Measurements from ENCODE around the gene OCA2. TPM values are rescaled to one million over a fixed set of nuclear protein-coding genes. Genes with fewer than 3 reads are reported as not detected.

OCA2 gene
- total and polyA plus RNA-seq, 2 of the 8 experiments (the other 6 are each of a cell fraction or from before 2014, with no cell fraction given) = 0.20 TPM

DNA sequence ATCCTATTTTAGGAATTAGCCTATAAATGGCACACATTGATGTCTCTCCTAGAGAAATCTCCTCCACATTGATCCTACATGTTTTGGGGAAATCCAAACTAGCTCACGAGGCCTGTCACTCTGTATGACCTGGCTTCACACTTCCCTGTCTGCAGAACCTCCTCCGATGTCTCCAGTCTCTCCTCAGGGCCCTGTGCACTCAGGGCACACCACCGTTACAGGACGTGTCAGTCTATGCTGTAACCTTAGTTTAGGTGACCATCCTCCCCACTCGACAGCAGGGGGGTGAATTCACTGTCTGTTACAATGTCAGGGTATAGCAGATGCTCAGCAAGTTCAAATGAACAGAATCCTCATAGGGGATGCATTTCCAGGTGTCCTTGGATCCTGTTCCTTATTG is 249.1 kb downstream of the OCA2 start:
- H3K36me3 ChIP-seq (ENCODE audit: control insufficient read depth in 2 of 4, insufficient read depth in 4 of 4, low read length in 3 of 4) = no peaks in the 10 kb centered on the region
- ChIA-PET CTCF (ENCODE audit: partially characterized antibody) (interaction anchor here (0.6 to 1.8 kb wide), 6 partner anchors 12 to 181 kb away, joined by 3 to 4 read pairs (median 4); no protein-coding TSS in a partner anchor), POLR2A (ENCODE audit: partially characterized antibody) (no interaction called here)
- H2BK12ac ChIP-seq (ENCODE audit: low read depth, low read length) = no peak overlapping the region
- H4K5ac ChIP-seq (ENCODE audit: insufficient read length, low read depth, low read length) = no peak overlapping the region
- no peak overlapping the region for H2BK20ac ChIP-seq (ENCODE audit: low read length)
- H3K27me3 ChIP-seq (replicated peaks in 1 of 4; ENCODE audit: control insufficient read depth in 3 of 4, extremely low read depth in 1 of 4, insufficient read depth in 3 of 4, low read length in 3 of 4) = no peaks in the 10 kb centered on the region
- no peak overlapping the region for H3K23ac ChIP-seq (ENCODE audit: insufficient read length)
- no peak overlapping the region for H4K8ac ChIP-seq (ENCODE audit: extremely low read depth, insufficient read depth, low read length)
- H4K91ac ChIP-seq (replicated peaks; ENCODE audit: insufficient read length, low read length) = no peak overlapping the region
- FAIRE-seq (no peak), DNase-seq (ENCODE audit: low read depth in 1 of 2, low spot score in 2 of 2) (peak in 1 of 2 experiments; percentile 16)
- H3K4me2 ChIP-seq (ENCODE audit: insufficient read depth in 1 of 2, low read depth in 2 of 2, low read length in 2 of 2) = no peak overlapping the region
- H2BK120ac ChIP-seq (replicated peaks; ENCODE audit: low read depth, low read length) = no peak overlapping the region
- no peaks in the 10 kb centered on the region for H4K20me1 ChIP-seq (replicated peaks in 1 of 2; ENCODE audit: control insufficient read depth in 1 of 2, insufficient read depth in 2 of 2, low read length in 2 of 2)
- no peak for TF ChIP-seq RBBP5 (IDR thresholded peaks at IDR 0.05; ENCODE audit: borderline replicate concordance, low read depth, low read length)
- no peak for TF ChIP-seq SAP30 (IDR thresholded peaks at IDR 0.05; ENCODE audit: insufficient read depth, insufficient replicate concordance, low read length)
- TF ChIP-seq EGR1 (IDR thresholded peaks at IDR 0.05; ENCODE audit: borderline replicate concordance, low read depth, low read length) = no peak
- H3K18ac ChIP-seq (ENCODE audit: extremely low read depth, low read length) = no peak overlapping the region
- 96% methylated on average over 5 of the region's 5 CpGs; no CpG with 5 or more reads in 1 of the 2 experiments for WGBS, 2 experiments (ENCODE audit: extremely low coverage in 1 of 2, insufficient coverage in 1 of 2, insufficient read length in 1 of 2, insufficient replicate concordance in 2 of 2, low coverage in 1 of 2, low lambda C conversion rate in 2 of 2, missing lambda C conversion rate in 1 of 2)
- H2AFZ ChIP-seq (ENCODE audit: low read length) = no peak overlapping the region
- H3K4me3 ChIP-seq (ENCODE audit: extremely low read depth in 1 of 4, insufficient read depth in 2 of 4, low read depth in 3 of 4, low read length in 4 of 4) = no peak overlapping the region
- no peak overlapping the region for H2BK15ac ChIP-seq (ENCODE audit: low read length)
- no peak overlapping the region for H2BK5ac ChIP-seq (ENCODE audit: low read depth, low read length)
- no peak overlapping the region for H3K27ac ChIP-seq (ENCODE audit: low read depth, low read length)
- no peak overlapping the region for H2AK5ac ChIP-seq (ENCODE audit: low read depth, low read length)
- no peak overlapping the region for H3K14ac ChIP-seq (ENCODE audit: insufficient read length)
- no peak overlapping the region for H3K56ac ChIP-seq (replicated peaks; ENCODE audit: insufficient read length, low read depth, low read length)
- H3K4me1 ChIP-seq (replicated peaks in 1 of 4; ENCODE audit: control insufficient read depth in 3 of 4, insufficient read depth in 4 of 4, low read length in 3 of 4) = no peaks in the 10 kb centered on the region
- peaks cover 4 to 6% of the 10 kb centered on the region in 2 experiments; a peak in 2 of 4 replicates for H3K9me3 ChIP-seq (ENCODE audit: insufficient read depth in 2 of 2, low read depth in 1 of 2, low read length in 1 of 2)
- H3K4ac ChIP-seq (replicated peaks; ENCODE audit: insufficient read length, low read depth, low read length) = no peak overlapping the region
- H3K23me2 ChIP-seq (ENCODE audit: low read depth, low read length) = no peaks in the 10 kb centered on the region
- H3K9ac ChIP-seq (replicated peaks in 1 of 4; ENCODE audit: extremely low read depth in 1 of 4, low read depth in 3 of 4, low read length in 3 of 4) = no peak overlapping the region
- H3K79me2 ChIP-seq (ENCODE audit: control insufficient read depth in 1 of 2, insufficient read depth in 2 of 2, low read length in 2 of 2) = no peaks in the 10 kb centered on the region
- H3K79me1 ChIP-seq (ENCODE audit: low read depth, low read length) = no peaks in the 10 kb centered on the region

Measured in H1 (cell line).